K562 (cell line): ENCODE data around the gene JMJD1C. TPM values are rescaled to one million over a fixed set of nuclear protein-coding genes. Genes with fewer than 3 reads are reported as not detected.

Source experiments
- ATAC-seq: fragments of 200-7000 bp; cut with Tn5 transposase; 3 replicates; pipeline ENCODE4 v1.9.1; 2020; ENCODE audit warnings: moderate library complexity
- BruUV-seq: library from RNA; stranded (reverse); fragments of 400-500 nt; replicated peaks from 2 replicates; lab custom pipeline; 2021; lab: Mats Ljungman, UMichigan
- CTCF ChIA-PET: fragments of 300-600 bp; formaldehyde crosslinking; extraction: SDS; loops from one replicate; lab custom pipeline; 2021; ENCODE audit warnings: low intra/inter-chr PET ratio; lab: Yijun Ruan, JAX
- POLR2A ChIA-PET: fragments of 300-600, 350-650 bp; sonication (Branson Sonifier 250); formaldehyde crosslinking; extraction: SDS; loops from one replicate; lab custom pipeline; 2021; ENCODE audit warnings: antibody characterized with exemption, inconsistent platforms; lab: Yijun Ruan, JAX
- DNase-seq, 4 experiments: peaks; one replicate each; pipeline versions ENCODE4 v3.0.0 to v3.0.0-alpha.2; 2011 to 2018; ENCODE audit warnings: low spot score in 3 of 4, mixed read lengths in 3 of 4; ENCODE audit errors: extremely low read depth in 1 of 4
- FAIRE-seq: peaks from 2 replicates; lab custom pipeline; 2011; peaks lifted over from hg19 to GRCh38; lab: Jason Lieb, UNC
- H2AFZ ChIP-seq: 2 replicates; pipeline ENCODE4 v1.6.0; 2011; ENCODE audit warnings: low read depth, low read length, control low read depth, inconsistent platforms
- H3K27ac ChIP-seq: fragments of 200-600 bp; 3 replicates; pipeline ENCODE4 v1.8.0; 2011; ENCODE audit warnings: low read depth, mild to moderate bottlenecking, control low read depth, inconsistent platforms, low read length, moderate library complexity, mixed read lengths; ENCODE audit errors: extremely low read depth
- H3K27me3 ChIP-seq, 2 experiments: fragments of 300-600 bp in 1 of 2; 2 replicates in 1 of 2; 3 replicates in 1 of 2; pipeline versions ENCODE4 v1.6.0 to v1.8.0; 2011; ENCODE audit warnings: inconsistent platforms in 2 of 2, low read length in 2 of 2, mild to moderate bottlenecking in 1 of 2, mixed read lengths in 1 of 2, moderate library complexity in 1 of 2; ENCODE audit not compliant: control insufficient read depth in 2 of 2, insufficient read depth in 2 of 2
- H3K36me3 ChIP-seq: fragments of 300-600 bp; 3 replicates; pipeline ENCODE4 v1.8.0; 2011; ENCODE audit warnings: mild to moderate bottlenecking, low read length, inconsistent platforms; ENCODE audit not compliant: control insufficient read depth, insufficient read depth
- H3K4me1 ChIP-seq, 2 experiments: fragments of 200-600 bp in 1 of 2; replicated peaks in 1 of 2; 2 replicates in 1 of 2; 3 replicates in 1 of 2; pipeline versions ENCODE4 v1.5.1 to v1.8.0; 2011; ENCODE audit warnings: inconsistent platforms in 2 of 2, low read length in 2 of 2, mild to moderate bottlenecking in 1 of 2, mixed read lengths in 1 of 2, moderate library complexity in 1 of 2; ENCODE audit not compliant: control insufficient read depth in 2 of 2, insufficient read depth in 2 of 2
- H3K4me2 ChIP-seq: 2 replicates; pipeline ENCODE4 v1.6.1; 2011; ENCODE audit warnings: low read length, control low read depth, inconsistent platforms, mixed read lengths; ENCODE audit not compliant: insufficient read depth
- H3K4me3 ChIP-seq: fragments of 200-600 bp; sonication (generic), shearing (Covaris generic); 2 replicates; pipeline ENCODE4 v1.5.1; 2016; ENCODE audit warnings: control low read depth, inconsistent platforms
- H3K79me2 ChIP-seq: fragments of 200-600 bp; 3 replicates; pipeline ENCODE4 v1.8.0; 2011; ENCODE audit warnings: low read length, inconsistent platforms; ENCODE audit not compliant: control insufficient read depth, insufficient read depth
- H3K9ac ChIP-seq, 2 experiments: 2 replicates each; pipeline versions ENCODE4 v1.6.0 to v1.6.1; 2011; ENCODE audit warnings: low read depth in 2 of 2, low read length in 2 of 2, control low read depth in 1 of 2, inconsistent platforms in 1 of 2, mild to moderate bottlenecking in 1 of 2, mixed read lengths in 1 of 2; ENCODE audit not compliant: insufficient read depth in 1 of 2
- H3K9me1 ChIP-seq: one replicate; pipeline ENCODE4 v1.6.0; 2011; ENCODE audit warnings: inconsistent platforms, mild to moderate bottlenecking, low read length, moderate library complexity; ENCODE audit not compliant: control insufficient read depth, insufficient read depth
- H3K9me3 ChIP-seq: replicated peaks from 2 replicates; pipeline ENCODE4 v1.5.1; 2011; ENCODE audit warnings: low read depth, low read length, inconsistent platforms; ENCODE audit not compliant: control insufficient read depth, insufficient read depth
- H4K20me1 ChIP-seq: replicated peaks from 2 replicates; pipeline ENCODE4 v1.6.1; 2011; ENCODE audit warnings: low read length, inconsistent platforms, mixed read lengths; ENCODE audit not compliant: control insufficient read depth, insufficient read depth
- ATF6 ChIP-seq: sonication (generic); formaldehyde crosslinking; IDR thresholded peaks from 2 replicates; pipeline ENCODE4 v1.4.0; 2020; ENCODE audit warnings: mild to moderate bottlenecking, missing genetic modification reagents
- C11orf30 ChIP-seq: fragments of 450-650 bp; IDR thresholded peaks from 2 replicates; pipeline ENCODE4 v1.6.1; 2016; ENCODE audit warnings: low read depth, mild to moderate bottlenecking
- FOXA1 ChIP-seq: fragments of 450-650 bp; IDR thresholded peaks from 2 replicates; pipeline ENCODE4 v1.6.1; 2016; ENCODE audit warnings: mild to moderate bottlenecking, borderline replicate concordance
- FOXP1 ChIP-seq: sonication (generic); formaldehyde crosslinking; IDR thresholded peaks from 2 replicates; pipeline ENCODE4 v1.8.0; 2022; ENCODE audit warnings: mild to moderate bottlenecking, missing genetic modification reagents
- HIVEP1 ChIP-seq: fragments of 250-450 bp; sonication (Bioruptor Pico); IDR thresholded peaks from 2 replicates; pipeline ENCODE4 v1.4.0; 2020; ENCODE audit warnings: mild to moderate bottlenecking
- ILK ChIP-seq: fragments of 450-650 bp; IDR thresholded peaks from 2 replicates; pipeline ENCODE4 v1.6.1; 2016; ENCODE audit warnings: missing genetic modification characterization, low read depth, mild to moderate bottlenecking, missing compliant biosample characterization, moderate library complexity, borderline replicate concordance
- KAT8 ChIP-seq: fragments of 450-650 bp; IDR thresholded peaks from 2 replicates; pipeline ENCODE4 v1.6.1; 2016; ENCODE audit warnings: low read depth, mild to moderate bottlenecking
- MAFF ChIP-seq: IDR thresholded peaks from 2 replicates; pipeline ENCODE4 v1.6.1; 2012; ENCODE audit warnings: low read length, improper control_type of control experiment
- MAFK ChIP-seq: IDR thresholded peaks from 2 replicates; pipeline ENCODE4 v1.6.1; 2011; ENCODE audit warnings: low read length, improper control_type of control experiment
- MNT ChIP-seq, 2 experiments: fragments of 450-650 bp; conservative IDR thresholded peaks; 2 replicates each; pipeline ENCODE4 v1.6.1; 2017; ENCODE audit warnings: mild to moderate bottlenecking in 2 of 2, moderate library complexity in 2 of 2
- RBM14 ChIP-seq: fragments of 200-400 bp; formaldehyde crosslinking; IDR thresholded peaks from 2 replicates; pipeline ENCODE4 v1.6.1; 2018; ENCODE audit warnings: low read depth, mild to moderate bottlenecking, low read length, moderate library complexity, borderline replicate concordance; ENCODE audit not compliant: insufficient read depth
- ZC3H11A ChIP-seq: IDR thresholded peaks from 2 replicates; pipeline ENCODE4 v1.6.1; 2012; ENCODE audit warnings: low read depth, low read length, improper control_type of control experiment
- ZNF316 ChIP-seq: fragments of 450-650 bp; IDR thresholded peaks from 2 replicates; pipeline ENCODE4 v1.6.1; 2016
- ZNF586 ChIP-seq: fragments of 450-650 bp; formaldehyde crosslinking; conservative IDR thresholded peaks from 2 replicates; pipeline ENCODE4 v1.4.0; 2020; ENCODE audit warnings: mild to moderate bottlenecking, moderate library complexity
- WGBS: fragments of 100-300 bp; shearing (Covaris generic); methylation state at CpG from one replicate; pipeline ENCODE4 v1.1.6; 2016; ENCODE audit warnings: low coverage, mixed read lengths; ENCODE audit not compliant: insufficient coverage; ENCODE audit errors: missing lambda C conversion rate; 5-methylcytosine and 5-hydroxymethylcytosine counted together
- in situ Hi-C: fragments of 300-500 bp; cut with MboI; formaldehyde crosslinking; loops from 4 replicates; pipeline ENCODE4 v1.15.0; 2018; ENCODE audit warnings: inconsistent platforms, mixed read lengths
- intact Hi-C: fragments of 100-400 bp; cut with micrococcal nuclease; formaldehyde crosslinking; loops from 2 replicates; pipeline ENCODE4 v1.14.2; 2022
- polyA plus RNA-seq, 8 experiments: library from polyadenylated mRNA; depleted of rRNA in 4 of 8; stranded (reverse) in 5 of 8; unstranded in 3 of 8; fragments of >200 nt; fragmentation: Nextera tagmentation in 2 of 8; fragmentation: Illumina TruSeq in 1 of 8; extraction: Ambion mirVana in 2 of 8; extraction: Trizol in 1 of 8; gene quantifications; 2 replicates each; pipeline versions ENCODE4 v1.2.1 to v1.2.3, GENCODE V29; 2011 to 2014; ENCODE audit warnings: inconsistent platforms in 1 of 8, missing spikeins in 1 of 8
- total RNA-seq, 7 experiments: library from RNA; depleted of rRNA in 6 of 7; stranded (reverse); fragments of >200 nt in 6 of 7; fragmentation: Illumina TruSeq in 2 of 7; extraction: Trizol in 2 of 7; gene quantifications; 2 replicates each; pipeline versions ENCODE4 v1.2.1 to v1.2.3, GENCODE V29; 2011 to 2021; ENCODE audit warnings: low replicate concordance in 1 of 7

The JMJD1C gene
- total and polyA plus RNA-seq, 9 of the 15 experiments (the other 6 are each of a cell fraction or from before 2014, with no cell fraction given) = 25.3 to 68.0 (median 47.2) TPM

- intact Hi-C loops = no loop called here
- Histone ChIP-seq H3K4me1 (no peaks in the 10 kb centered on the region), H3K27ac (no peak overlapping the region), H3K27me3 (no peaks in the 10 kb centered on the region), H2AFZ (no peak overlapping the region), H4K20me1 (no peaks in the 10 kb centered on the region), H3K79me2 (no peaks in the 10 kb centered on the region), H3K9me1 (no peaks in the 10 kb centered on the region), H3K4me3 (no peak overlapping the region), H3K9me3 (no peaks in the 10 kb centered on the region), H3K9ac (no peak overlapping the region), H3K4me2 (no peak overlapping the region), H3K36me3 (peaks cover 81% of the 10 kb centered on the region)
- TF ChIP-seq FOXA1 (no peak), ZNF316 (peak; percentile 66), KAT8 (no peak), C11orf30 (peak; percentile 42; the same call in 1 of the 2 replicates), ILK (no peak), FOXP1 (CRISPR knock-in tag) (no peak), ZNF586 (CRISPR knock-in tag) (no peak), MNT (conservative IDR thresholded peaks at IDR 0.05) (no peak), RBM14 (no peak), ATF6 (CRISPR knock-in tag) (no peak), ZC3H11A (no peak), MAFK (0 out of 2 replicates have a peak, but pooled peaks have one; percentile 11), HIVEP1 (no peak), MAFF (peak; percentile 47; the same call in 1 of the 2 replicates)
- CTCF ChIA-PET = no interaction called here
- DNase-seq (no peak), ATAC-seq (no peak), FAIRE-seq (no peak)
- 100% methylated on average over 1 of the region's 1 CpG for WGBS
- no TSS peak for BruUV-seq
- in situ Hi-C loops = no loop called here
- POLR2A ChIA-PET = no interaction called here
Measured at GRCh38 chr10:63171926-63172325, 293.9 kb downstream of the JMJD1C start.
